ENCODE measurements around the gene SSR4. TPM values are rescaled to one million over a fixed set of nuclear protein-coding genes. Genes with fewer than 3 reads are reported as not detected.
A peak's percentile ranks its signal among the peaks of the same experiment; 100 is the strongest.
"Not testable (repeated sequence)": the region's sequence is repeated elsewhere in the genome, so short reads cannot be mapped to it uniquely, and the experiment has no call there.

SSR4 gene
- 243 and 248 TPM in 2 replicates for total RNA-seq
- long read RNA-seq, transcript SSR4-203 (6 exons, 643 nt), result major isoform, 62 of 65 reads
- long read RNA-seq, partial matches to known transcripts, result 0 of 65 reads
- long read RNA-seq, other reads (novel, unspliced or antisense), result 1 of 65 reads

DNA sequence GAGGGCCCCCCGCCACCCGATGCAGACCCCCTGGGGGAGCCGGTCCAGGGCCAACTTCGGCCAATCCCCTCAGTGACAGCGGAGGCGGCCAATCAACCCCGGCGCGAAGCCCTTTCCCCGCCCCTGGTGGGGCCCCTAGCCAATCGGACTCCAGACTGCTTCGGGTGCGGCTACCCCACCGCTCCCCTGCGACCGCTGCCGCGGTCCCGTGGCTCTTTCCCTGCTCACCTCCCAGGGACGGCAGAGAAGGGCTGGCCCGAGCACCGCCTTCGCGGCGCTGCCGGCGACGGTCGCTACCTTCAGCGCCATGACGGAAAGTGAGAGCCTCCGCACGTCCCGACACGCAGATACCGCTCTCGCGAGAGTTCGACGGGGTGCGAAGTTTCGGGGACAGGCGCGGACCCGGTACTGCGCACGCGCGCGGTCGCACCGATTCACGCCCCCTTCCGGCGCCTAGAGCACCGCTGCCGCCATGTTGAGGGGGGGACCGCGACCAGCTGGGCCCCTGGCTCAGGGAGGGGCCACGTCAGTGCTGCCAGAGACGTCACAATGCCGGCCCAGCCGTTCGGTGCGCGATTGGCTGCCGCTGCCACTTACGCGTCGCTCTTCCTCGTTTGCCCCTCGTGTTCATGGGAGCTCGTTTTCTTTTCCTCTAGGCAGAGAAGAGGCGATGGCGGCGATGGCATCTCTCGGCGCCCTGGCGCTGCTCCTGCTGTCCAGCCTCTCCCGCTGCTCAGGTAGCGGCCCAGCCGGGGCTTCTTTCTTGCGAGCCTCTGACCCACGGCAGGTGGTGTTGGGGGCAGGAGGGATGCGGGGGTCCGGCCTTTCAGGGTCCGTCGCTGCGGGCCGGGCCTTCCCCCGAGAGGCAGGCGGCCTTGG, at the start of gene SSR4, which contains the start of gene IDH3G:
Gene SSR4 (plus strand): TSS at position 651 of the 879 bp plus-strand sequence. CDS start 20 bp downstream, at position 671.
Gene IDH3G (minus strand): TSS at position 358 of the 879 bp plus-strand sequence. CDS start 49 bp downstream, at position 309.
- Mint-ChIP-seq H3K4me3 (ENCODE audit: low read depth) (peak within 1 kb of the TSS; percentile 91), H3K9me3 (ENCODE audit: low read depth) (peaks cover 3% of the 10 kb centered on the region), H3K27me3 (no peaks in the 10 kb centered on the region), H3K36me3 (ENCODE audit: insufficient read depth) (peaks cover 4% of the 10 kb centered on the region), H3K4me1 (ENCODE audit: low read depth) (peaks cover 9% of the 10 kb centered on the region), H3K27ac (peak within 1 kb of the TSS; percentile 96)
- peak; percentile 84 for DNase-seq (ENCODE audit: low spot score, unreplicated experiment)
- TF ChIP-seq, protein P1, sequence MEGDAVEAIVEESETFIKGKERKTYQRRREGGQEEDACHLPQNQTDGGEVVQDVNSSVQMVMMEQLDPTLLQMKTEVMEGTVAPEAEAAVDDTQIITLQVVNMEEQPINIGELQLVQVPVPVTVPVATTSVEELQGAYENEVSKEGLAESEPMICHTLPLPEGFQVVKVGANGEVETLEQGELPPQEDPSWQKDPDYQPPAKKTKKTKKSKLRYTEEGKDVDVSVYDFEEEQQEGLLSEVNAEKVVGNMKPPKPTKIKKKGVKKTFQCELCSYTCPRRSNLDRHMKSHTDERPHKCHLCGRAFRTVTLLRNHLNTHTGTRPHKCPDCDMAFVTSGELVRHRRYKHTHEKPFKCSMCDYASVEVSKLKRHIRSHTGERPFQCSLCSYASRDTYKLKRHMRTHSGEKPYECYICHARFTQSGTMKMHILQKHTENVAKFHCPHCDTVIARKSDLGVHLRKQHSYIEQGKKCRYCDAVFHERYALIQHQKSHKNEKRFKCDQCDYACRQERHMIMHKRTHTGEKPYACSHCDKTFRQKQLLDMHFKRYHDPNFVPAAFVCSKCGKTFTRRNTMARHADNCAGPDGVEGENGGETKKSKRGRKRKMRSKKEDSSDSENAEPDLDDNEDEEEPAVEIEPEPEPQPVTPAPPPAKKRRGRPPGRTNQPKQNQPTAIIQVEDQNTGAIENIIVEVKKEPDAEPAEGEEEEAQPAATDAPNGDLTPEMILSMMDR (IDR thresholded peaks at IDR 0.05; ENCODE audit: unreplicated experiment), result peak; percentile 15

DNA sequence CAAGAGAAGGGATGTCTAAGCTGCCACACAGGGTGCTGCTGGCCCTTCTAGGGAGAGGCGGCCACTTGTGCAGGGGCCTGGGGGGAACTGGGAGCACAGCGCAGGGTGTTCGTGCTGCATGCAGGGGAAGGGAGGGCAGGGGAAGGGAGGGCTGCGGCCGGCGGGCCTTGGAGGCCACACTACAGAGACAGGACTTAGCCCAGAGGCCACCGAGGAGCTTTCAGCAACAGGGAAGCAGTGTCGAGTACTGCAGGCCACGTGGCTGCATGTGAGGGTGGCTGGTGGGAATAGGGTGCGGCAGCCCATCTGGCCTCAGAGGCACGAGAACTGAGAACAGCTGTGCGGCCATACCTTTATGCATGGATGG, 49.4 kb upstream of the SSR4 start:
- Mint-ChIP-seq H3K27ac (peak overlapping the region; percentile 62), H3K9me3 (ENCODE audit: low read depth) (peaks cover 12% of the 10 kb centered on the region)
- not testable (repeated sequence) for H3K27me3 Mint-ChIP-seq; H3K4me1 Mint-ChIP-seq (ENCODE audit: low read depth); H3K4me3 Mint-ChIP-seq (ENCODE audit: low read depth); H3K36me3 Mint-ChIP-seq (ENCODE audit: insufficient read depth); DNase-seq (ENCODE audit: low spot score, unreplicated experiment)

DNA sequence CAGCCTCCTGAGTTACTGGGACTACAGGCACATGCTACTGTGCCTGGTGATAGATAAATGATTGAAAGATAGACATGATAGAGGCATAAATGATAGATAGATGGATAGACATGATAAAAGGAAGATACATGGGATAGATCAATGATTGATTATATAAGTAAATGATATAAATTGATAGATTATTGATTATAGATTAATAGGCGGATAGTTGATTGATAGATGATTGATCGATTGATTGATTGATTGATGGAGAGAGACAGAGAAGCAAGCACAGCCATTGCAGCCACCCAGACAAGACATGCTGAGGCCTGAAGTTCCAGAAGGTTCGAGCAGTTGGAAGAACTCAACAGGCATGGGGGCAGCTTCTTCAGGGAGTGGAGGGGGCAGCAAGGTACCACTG, 48.1 kb upstream of the SSR4 start:
- H3K27ac Mint-ChIP-seq, result no peak overlapping the region

DNA sequence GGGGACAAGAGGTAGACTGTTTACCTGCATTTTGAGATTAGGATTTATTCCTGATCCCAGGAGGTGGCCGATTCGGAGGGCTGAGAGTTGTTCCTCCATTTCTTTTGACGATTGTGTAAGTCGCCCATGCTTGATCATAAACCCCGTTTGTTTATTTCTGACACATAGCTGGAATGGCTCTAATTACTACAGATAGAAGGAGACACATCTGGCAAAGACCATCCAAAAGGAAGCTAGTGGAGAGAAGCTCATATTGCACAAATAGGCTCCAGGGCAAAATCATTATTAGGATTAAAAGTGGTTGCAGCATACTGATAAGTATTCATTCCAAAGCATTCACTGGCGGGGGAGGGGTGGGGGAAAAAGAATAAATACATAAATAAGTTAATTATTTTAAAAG, 47.5 kb upstream of the SSR4 start:
- not testable (repeated sequence) for H3K4me3 Mint-ChIP-seq (ENCODE audit: low read depth); H3K36me3 Mint-ChIP-seq (ENCODE audit: insufficient read depth); DNase-seq (ENCODE audit: low spot score, unreplicated experiment); H3K27ac Mint-ChIP-seq; H3K4me1 Mint-ChIP-seq (ENCODE audit: low read depth)
- Mint-ChIP-seq H3K27me3 (peaks cover 10% of the 10 kb centered on the region), H3K9me3 (ENCODE audit: low read depth) (peaks cover 13% of the 10 kb centered on the region)

More for the DNA sequence above, 48.1 kb upstream of the SSR4 start:
- no peak for DNase-seq (ENCODE audit: low spot score, unreplicated experiment)
- H3K36me3 Mint-ChIP-seq (ENCODE audit: insufficient read depth), result no peaks in the 10 kb centered on the region
- peaks cover 10% of the 10 kb centered on the region for H3K27me3 Mint-ChIP-seq
- peaks cover 13% of the 10 kb centered on the region for H3K9me3 Mint-ChIP-seq (ENCODE audit: low read depth)
- TF ChIP-seq, protein P1 (IDR thresholded peaks at IDR 0.05; ENCODE audit: unreplicated experiment), result no peak
- peaks cover 1% of the 10 kb centered on the region for H3K4me1 Mint-ChIP-seq (ENCODE audit: low read depth)
- H3K4me3 Mint-ChIP-seq (ENCODE audit: low read depth), result no peak overlapping the region

DNA sequence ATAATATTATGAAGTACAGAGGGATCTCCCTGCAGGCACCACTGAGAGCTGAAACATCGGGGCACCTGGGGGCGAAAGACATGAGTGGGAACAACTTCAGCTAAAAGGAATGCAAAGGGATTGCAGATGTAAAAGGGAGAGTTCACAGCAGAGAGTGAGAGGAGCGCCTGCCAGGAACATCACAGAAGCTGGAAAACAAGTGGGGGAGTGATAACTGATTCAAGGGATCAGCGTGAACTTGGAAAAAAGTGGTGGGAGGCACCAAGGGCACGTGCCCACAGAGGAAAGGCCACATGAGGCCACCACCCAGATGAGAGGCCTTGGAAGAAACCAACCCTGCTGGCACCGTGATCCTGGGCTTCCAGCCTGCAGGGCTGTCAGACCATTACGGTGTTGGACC, 45.5 kb upstream of the SSR4 start:
- not testable (repeated sequence) for H3K4me1 Mint-ChIP-seq (ENCODE audit: low read depth); DNase-seq (ENCODE audit: low spot score, unreplicated experiment); H3K4me3 Mint-ChIP-seq (ENCODE audit: low read depth); H3K36me3 Mint-ChIP-seq (ENCODE audit: insufficient read depth)
- H3K27ac Mint-ChIP-seq, result peak overlapping the region; percentile 78
- peaks cover 21% of the 10 kb centered on the region for H3K9me3 Mint-ChIP-seq (ENCODE audit: low read depth)
- H3K27me3 Mint-ChIP-seq, result peaks cover 10% of the 10 kb centered on the region

DNA sequence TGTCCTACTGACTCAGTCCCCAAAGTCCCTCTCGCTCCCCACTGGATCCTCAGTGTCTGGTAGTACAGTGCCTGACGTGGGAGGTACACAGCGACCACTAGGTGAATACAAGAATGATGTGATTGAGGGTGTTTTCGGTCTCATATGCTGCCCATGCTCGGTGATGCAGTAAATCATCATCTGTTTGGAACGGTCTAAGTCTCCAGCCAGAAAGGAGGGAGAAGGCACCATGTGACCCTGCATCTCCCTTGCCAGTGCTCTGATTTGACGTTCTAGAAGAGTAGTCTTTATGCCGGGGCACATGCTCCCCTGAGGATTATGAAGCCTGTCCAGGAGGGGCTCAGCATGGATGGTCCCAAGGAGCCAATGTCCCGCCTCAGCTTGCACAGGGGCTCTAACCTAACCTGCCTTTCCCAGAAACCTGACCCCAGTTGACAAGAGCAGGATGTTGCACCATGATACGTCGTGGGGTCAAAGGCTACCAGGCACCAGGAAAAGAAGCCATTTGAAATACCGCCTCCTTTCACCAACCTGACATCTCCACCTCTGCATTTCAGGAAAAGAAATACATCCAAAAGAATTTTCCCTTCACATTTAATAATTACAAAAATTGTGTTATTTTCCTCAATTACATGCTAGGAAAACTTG, 44.2 kb upstream of the SSR4 start:
- Mint-ChIP-seq H3K4me3 (ENCODE audit: low read depth) (no peak overlapping the region), H3K27ac (no peak overlapping the region), H3K36me3 (ENCODE audit: insufficient read depth) (peaks cover 2% of the 10 kb centered on the region), H3K9me3 (ENCODE audit: low read depth) (peaks cover 21% of the 10 kb centered on the region), H3K4me1 (ENCODE audit: low read depth) (peaks cover 2% of the 10 kb centered on the region), H3K27me3 (peaks cover 9% of the 10 kb centered on the region)
- TF ChIP-seq, protein P1 (IDR thresholded peaks at IDR 0.05; ENCODE audit: unreplicated experiment), result no peak
- DNase-seq (ENCODE audit: low spot score, unreplicated experiment), result no peak
